Cardiac fibroblast (primary cell): ENCODE measurements around the gene BCAP31.
A peak's percentile ranks its signal among the peaks of the same experiment; 100 is the strongest.

Source experiments
- DNase-seq, 2 donors: peaks; one replicate each; pipeline versions ENCODE4 v3.0.0 to v3.0.0-alpha.2; 2010; ENCODE audit warnings: low read depth in 2 of 2
- H3K4me3 ChIP-seq, 2 donors: replicated peaks in 1 of 2; 1 replicate in 1 of 2; 2 replicates in 1 of 2; pipeline ENCODE4 v1.5.1; 2011; ENCODE audit warnings: low read depth in 2 of 2, low read length in 2 of 2, mild to moderate bottlenecking in 2 of 2, moderate library complexity in 1 of 2
- TF ChIP-seq, protein P1 (sequence below): IDR thresholded peaks from one replicate; pipeline ENCODE4 v1.5.1; 2011; ENCODE audit warnings: low read depth, mild to moderate bottlenecking, low read length, inconsistent platforms

Gene BCAP31

DNA sequence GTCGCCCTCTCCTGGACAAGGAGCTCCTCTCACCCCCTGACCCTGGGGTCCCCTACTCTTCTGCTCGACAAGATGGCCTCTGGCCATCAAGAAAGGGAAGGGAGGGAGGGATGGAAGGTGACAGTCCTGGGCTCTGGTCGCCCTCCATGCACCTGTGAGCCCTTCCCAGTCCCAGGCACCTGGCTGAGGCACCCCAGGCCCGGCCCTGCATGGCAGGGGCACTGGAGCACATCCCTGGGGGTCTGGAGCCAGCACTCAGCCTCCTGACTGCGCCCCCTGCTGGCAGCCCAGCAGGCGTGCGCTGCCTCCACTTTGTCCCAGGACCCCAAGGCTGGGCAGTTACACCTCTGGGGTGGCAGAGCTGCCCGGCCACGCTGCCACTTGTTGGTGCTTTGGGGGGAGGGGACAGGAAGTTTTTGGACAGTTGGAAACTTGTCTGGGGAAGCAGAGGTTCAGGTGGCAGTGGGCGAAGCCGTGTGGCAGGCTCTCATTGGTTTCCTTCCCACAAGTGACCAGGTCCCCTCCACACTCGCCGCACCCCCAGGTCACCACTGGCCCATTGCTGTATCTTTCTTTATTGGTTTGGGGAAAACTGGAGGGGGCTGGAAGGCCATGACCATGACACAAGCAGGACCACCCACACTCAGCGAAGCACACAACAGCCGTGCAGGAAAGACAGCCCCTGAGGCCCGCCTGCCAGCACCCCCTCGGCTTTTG, 54.9 kb downstream of the BCAP31 start:
- H3K4me3 ChIP-seq: no peak overlapping the region
- DNase-seq: peak in 1 of 2 donors; percentile 23
- TF ChIP-seq, protein P1, sequence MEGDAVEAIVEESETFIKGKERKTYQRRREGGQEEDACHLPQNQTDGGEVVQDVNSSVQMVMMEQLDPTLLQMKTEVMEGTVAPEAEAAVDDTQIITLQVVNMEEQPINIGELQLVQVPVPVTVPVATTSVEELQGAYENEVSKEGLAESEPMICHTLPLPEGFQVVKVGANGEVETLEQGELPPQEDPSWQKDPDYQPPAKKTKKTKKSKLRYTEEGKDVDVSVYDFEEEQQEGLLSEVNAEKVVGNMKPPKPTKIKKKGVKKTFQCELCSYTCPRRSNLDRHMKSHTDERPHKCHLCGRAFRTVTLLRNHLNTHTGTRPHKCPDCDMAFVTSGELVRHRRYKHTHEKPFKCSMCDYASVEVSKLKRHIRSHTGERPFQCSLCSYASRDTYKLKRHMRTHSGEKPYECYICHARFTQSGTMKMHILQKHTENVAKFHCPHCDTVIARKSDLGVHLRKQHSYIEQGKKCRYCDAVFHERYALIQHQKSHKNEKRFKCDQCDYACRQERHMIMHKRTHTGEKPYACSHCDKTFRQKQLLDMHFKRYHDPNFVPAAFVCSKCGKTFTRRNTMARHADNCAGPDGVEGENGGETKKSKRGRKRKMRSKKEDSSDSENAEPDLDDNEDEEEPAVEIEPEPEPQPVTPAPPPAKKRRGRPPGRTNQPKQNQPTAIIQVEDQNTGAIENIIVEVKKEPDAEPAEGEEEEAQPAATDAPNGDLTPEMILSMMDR: peak; percentile 73

DNA sequence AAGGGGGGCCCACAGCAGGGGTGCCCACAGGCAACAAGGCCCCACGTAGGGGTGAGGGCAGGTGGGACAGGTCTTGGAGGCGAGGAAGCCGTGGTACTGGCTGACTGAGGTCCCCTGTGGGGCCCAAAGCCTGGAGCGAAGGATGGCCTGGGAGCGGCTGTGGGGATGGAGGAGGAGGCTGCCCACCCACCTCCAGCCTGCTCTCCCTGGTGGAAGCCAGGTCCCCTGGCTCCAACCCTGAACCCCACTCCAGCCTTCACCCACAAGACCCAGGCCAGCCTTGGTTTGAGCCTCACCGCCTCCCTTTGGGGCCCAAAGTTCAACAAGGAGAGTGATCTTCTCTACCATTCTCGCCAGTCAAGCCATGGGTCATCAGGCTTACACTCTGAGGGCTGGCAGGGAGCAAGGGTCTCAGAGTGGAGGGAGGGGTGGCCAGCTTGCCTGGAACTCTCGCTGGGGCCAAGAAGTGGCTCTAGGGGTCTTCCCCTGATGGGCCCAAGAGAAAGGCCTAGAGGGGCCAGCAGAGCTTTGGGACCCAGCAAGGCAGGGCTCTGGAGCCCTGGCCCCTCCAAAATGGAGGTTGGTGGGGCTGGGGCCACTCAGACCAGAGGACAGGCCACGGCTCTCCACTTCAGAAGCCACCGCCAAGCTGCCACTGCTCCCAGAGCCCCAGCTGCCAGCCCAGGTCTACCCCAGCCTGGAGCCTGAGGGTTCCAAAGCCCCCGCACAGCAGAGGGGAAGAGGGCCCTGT, 55.6 kb downstream of the BCAP31 start:
- TF ChIP-seq, protein P1: no peak
- no peak for DNase-seq
- H3K4me3 ChIP-seq: no peak overlapping the region

DNA sequence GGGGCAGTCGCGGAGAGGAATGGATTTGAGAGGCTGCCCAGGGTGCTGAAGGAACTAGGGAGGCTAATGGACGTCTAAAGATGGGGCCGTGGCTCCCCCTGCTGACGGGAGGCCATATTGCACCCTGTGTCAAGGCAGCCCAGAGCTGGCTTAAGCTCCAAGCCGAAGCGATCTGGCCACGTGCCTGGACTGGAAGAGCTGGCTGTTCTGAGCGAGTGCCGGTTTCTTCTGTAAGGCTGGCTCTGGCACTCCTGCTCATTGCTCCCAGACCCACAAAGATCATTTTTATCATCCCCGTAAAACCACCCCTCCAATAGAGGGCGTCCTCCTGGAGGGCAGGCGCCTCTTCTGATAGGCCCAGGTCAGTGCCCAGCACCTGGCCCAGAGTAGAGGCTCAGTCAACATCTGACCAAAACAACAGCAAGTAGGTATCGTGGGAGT, 56.2 kb downstream of the BCAP31 start:
- DNase-seq: peak; percentile 77 to 89
- H3K4me3 ChIP-seq: no peak overlapping the region

DNA sequence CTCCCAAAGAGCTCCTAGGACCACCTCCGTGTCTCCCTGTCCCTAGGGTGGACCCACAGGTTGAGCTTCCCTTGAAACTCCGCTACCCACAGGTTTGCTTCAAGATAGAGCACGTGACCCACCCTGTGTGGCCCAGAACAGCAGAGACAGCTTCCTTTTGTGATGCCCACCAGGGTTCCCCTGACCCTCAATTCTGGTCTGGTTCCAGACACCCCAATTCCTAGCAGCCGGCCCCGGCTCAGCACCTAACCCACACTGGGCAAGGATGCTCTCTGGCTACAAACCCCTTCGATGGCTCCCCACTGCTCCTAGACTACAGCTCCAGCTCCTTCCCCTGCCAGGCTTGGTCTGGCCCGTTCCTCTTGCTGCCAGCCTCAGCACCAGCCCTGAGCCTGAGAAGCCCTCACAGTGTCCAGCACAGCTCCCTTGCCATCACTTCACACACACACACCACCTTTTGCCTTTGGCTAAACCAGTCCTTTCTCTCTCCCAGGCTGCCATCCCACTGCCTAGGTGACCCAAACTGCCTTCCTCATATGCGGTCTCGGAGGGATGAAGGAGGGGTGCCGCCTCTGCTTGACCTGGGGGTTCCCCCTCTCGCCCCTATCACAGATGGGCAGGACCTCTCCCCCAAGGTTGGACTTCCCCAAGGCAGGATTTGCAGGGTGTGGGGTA, 56.8 kb downstream of the BCAP31 start:
- DNase-seq: no peak
- H3K4me3 ChIP-seq: no peak overlapping the region
- TF ChIP-seq, protein P1: no peak

More for the DNA sequence above, 56.2 kb downstream of the BCAP31 start:
- TF ChIP-seq, protein P1: peak; percentile 76

DNA sequence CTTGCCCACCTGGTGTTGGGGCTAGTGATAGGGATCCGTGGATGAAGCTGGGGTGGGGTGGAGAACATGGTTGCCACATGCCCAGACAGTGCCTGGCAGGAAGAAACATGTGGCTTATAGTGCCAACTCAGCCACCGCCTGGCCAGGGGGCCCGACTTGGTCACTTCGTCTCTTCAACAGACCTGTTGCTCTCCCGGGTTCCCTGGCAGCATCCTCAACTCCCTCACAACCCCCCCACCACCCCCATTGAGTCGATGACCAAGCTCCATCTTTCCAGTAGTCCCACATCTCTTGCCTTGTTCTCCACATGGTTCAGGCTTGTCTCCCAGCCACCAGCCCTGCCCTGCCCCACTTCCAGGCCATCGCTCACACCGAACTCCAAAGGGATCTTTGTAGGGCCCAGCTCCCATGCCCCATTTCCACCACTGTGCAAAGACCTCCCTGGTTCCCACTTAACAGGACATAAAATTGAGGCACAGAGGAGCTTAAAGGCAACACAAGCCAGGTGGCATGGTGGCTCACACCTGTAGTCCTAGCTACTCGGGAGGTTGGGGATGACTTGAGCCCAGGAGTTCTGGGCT, 58.4 kb downstream of the BCAP31 start:
- TF ChIP-seq, protein P1: no peak
- no peak for DNase-seq
- H3K4me3 ChIP-seq: no peak overlapping the region

DNA sequence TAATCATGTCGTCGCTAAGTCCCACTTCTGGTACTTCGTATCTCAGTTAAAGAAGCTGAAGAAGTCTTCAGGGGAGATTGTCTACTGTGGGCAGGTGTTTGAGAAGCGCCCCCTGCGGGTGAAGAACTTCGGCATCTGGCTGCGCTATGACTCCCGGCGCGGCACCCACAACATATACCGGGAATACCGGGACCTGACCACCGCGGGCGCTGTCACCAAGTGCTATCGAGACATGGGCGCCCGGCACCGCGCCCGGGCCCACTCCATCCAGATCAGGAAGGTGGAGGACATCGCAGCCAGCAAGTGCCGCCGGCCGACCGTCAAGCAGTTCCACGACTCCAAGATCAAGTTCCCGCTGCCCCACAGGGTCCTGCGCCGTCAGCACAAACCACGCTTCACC, 61.9 kb downstream of the BCAP31 start:
- H3K4me3 ChIP-seq: no peak overlapping the region
- peak; percentile 41 to 50 for DNase-seq
- TF ChIP-seq, protein P1: peak; percentile 43
